HepG2 (cell line): Measurements from ENCODE around the gene CCDC57. TPM values are rescaled to one million over a fixed set of nuclear protein-coding genes. Genes with fewer than 3 reads are reported as not detected.

Experiments
- HNRNPL ChIP-seq: fragments of 200-400 bp; formaldehyde crosslinking; IDR thresholded peaks from 2 replicates; pipeline ENCODE4 v1.6.1; 2017; ENCODE audit warnings: mild to moderate bottlenecking, low read depth, low read length
- PRPF4 ChIP-seq: fragments of 200-400 bp; formaldehyde crosslinking; IDR thresholded peaks from 2 replicates; pipeline ENCODE4 v1.6.1; 2016; ENCODE audit warnings: low read length, low read depth; ENCODE audit not compliant: poor library complexity, severe bottlenecking
- RFXANK ChIP-seq: IDR thresholded peaks from 2 replicates; pipeline ENCODE4 v1.6.1; 2016
- SAP130 ChIP-seq: IDR thresholded peaks from 2 replicates; pipeline ENCODE4 v1.6.1; 2016; ENCODE audit warnings: low read depth
- SRSF1 ChIP-seq: fragments of 200-400 bp; formaldehyde crosslinking; optimal IDR thresholded peaks from 2 replicates; pipeline ENCODE3; 2017; ENCODE audit warnings: mild to moderate bottlenecking, low read depth, low read length, moderate library complexity
- ZC3H13 ChIP-seq: sonication (generic); formaldehyde crosslinking; IDR thresholded peaks from 2 replicates; pipeline ENCODE4 v1.8.1; 2023; ENCODE audit warnings: mild to moderate bottlenecking, missing genetic modification reagents, moderate library complexity
- ZNF326 ChIP-seq: sonication (generic); formaldehyde crosslinking; IDR thresholded peaks from 2 replicates; pipeline ENCODE4 v1.4.0; 2020; ENCODE audit warnings: missing genetic modification reagents, borderline replicate concordance
- ZNF703 ChIP-seq: sonication (generic); formaldehyde crosslinking; IDR thresholded peaks from 2 replicates; pipeline ENCODE4 v1.5.1; 2020; ENCODE audit warnings: missing genetic modification reagents, mild to moderate bottlenecking, moderate library complexity, borderline replicate concordance
- polyA plus RNA-seq, 8 experiments: library from polyadenylated mRNA; depleted of rRNA in 3 of 8; stranded (reverse) in 7 of 8; unstranded in 1 of 8; fragments of >200 nt; fragmentation: Illumina TruSeq in 4 of 8; extraction: Trizol in 4 of 8; gene quantifications; 2 replicates each; pipeline versions ENCODE4 v1.2.1 to v1.2.3, GENCODE V29; 2011 to 2016; ENCODE audit warnings: low read depth in 4 of 8, missing spikeins in 1 of 8, mixed read lengths in 1 of 8; ENCODE audit not compliant: insufficient read depth in 1 of 8
- total RNA-seq, 5 experiments: library from RNA; depleted of rRNA; stranded (reverse); fragments of >200 nt; fragmentation: Illumina TruSeq; extraction: Trizol; gene quantifications; 2 replicates each; pipeline ENCODE4 v1.2.3, GENCODE V29; 2016; ENCODE audit warnings: low read depth in 1 of 5
- TF ChIP-seq, protein P1 (sequence below), 2 experiments: sonication (generic) in 1 of 2; formaldehyde crosslinking in 1 of 2; IDR thresholded peaks; 2 replicates each; pipeline versions ENCODE4 v1.6.1 to v1.9.0; 2014 to 2022; ENCODE audit warnings: antibody characterized with exemption in 1 of 2, borderline replicate concordance in 1 of 2, inconsistent platforms in 1 of 2, low read depth in 1 of 2, missing genetic modification reagents in 1 of 2
- TF ChIP-seq, protein P2 (sequence below): sonication (generic); formaldehyde crosslinking; conservative IDR thresholded peaks from 2 replicates; pipeline ENCODE4 v1.4.0; 2020; ENCODE audit warnings: mild to moderate bottlenecking, missing genetic modification reagents, moderate library complexity
- TF ChIP-seq, protein P3 (sequence below): sonication (generic); formaldehyde crosslinking; IDR thresholded peaks from 2 replicates; pipeline ENCODE4 v1.4.0; 2020; ENCODE audit warnings: mild to moderate bottlenecking, missing genetic modification reagents, borderline replicate concordance

The CCDC57 gene
- total and polyA plus RNA-seq, 2 of the 13 experiments (the other 11 are each of a cell fraction or from before 2014, with no cell fraction given), result 59.3 to 59.9 TPM

DNA sequence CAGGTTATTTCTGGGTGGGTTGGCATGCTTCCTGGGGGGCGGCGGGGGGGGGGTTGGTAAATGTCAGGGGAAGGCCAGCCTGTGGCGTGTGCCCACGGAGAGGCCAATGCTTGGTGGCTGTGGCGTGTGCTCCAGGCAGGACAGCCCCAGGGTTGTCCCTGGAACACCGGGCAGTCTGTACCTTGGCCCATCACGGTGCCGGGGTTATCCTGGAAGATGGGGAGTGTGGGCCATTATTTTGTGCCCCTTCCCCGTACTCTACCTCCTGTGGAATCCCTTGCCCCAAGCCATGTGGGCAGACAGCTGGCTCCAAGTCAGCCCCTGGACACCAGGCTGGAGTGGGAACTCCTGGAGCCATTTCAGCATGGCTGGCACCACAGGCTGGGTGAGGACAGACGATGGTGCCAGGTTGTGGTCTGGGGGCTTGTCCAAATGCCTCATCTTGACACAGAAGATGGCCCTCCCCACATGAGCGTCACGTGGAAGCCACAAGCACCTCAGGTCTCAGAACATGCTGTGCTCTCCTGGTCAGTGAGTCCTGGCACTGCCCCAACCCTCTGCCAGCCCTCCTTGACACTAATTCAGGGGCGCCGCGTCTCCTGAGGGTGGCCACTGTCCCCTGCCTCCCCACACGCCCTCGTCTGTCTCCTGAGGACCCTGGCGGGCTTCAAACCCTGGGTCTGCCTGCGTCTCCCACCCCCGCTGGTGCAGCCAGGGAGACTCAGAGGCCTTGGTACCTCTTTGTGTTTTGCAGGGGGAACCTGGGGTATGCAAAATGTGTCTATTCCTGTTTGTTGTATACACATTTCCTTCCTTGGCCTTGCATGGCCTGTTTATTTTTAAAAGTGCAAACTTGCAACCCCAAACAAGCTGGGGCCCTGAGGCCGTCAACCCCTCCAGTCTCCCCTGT, 20.5 kb upstream of the CCDC57 start (continued):
- TF ChIP-seq, protein P1, sequence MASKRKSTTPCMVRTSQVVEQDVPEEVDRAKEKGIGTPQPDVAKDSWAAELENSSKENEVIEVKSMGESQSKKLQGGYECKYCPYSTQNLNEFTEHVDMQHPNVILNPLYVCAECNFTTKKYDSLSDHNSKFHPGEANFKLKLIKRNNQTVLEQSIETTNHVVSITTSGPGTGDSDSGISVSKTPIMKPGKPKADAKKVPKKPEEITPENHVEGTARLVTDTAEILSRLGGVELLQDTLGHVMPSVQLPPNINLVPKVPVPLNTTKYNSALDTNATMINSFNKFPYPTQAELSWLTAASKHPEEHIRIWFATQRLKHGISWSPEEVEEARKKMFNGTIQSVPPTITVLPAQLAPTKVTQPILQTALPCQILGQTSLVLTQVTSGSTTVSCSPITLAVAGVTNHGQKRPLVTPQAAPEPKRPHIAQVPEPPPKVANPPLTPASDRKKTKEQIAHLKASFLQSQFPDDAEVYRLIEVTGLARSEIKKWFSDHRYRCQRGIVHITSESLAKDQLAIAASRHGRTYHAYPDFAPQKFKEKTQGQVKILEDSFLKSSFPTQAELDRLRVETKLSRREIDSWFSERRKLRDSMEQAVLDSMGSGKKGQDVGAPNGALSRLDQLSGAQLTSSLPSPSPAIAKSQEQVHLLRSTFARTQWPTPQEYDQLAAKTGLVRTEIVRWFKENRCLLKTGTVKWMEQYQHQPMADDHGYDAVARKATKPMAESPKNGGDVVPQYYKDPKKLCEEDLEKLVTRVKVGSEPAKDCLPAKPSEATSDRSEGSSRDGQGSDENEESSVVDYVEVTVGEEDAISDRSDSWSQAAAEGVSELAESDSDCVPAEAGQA (IDR thresholded peaks at IDR 0.05; ENCODE audit: low read depth), result 0 out of 2 replicates have a peak, but pooled peaks have one; percentile 22
- TF ChIP-seq, protein P1 (CRISPR knock-in tag; IDR thresholded peaks at IDR 0.05; ENCODE audit: borderline replicate concordance), result no peak
- TF ChIP-seq ZC3H13, result peak; percentile 58; the same call in 1 of the 2 replicates
- TF ChIP-seq ZNF703 (CRISPR knock-in tag), result no peak
- TF ChIP-seq SRSF1, result peak; percentile 38
- TF ChIP-seq RFXANK (CRISPR knock-in tag), result no peak
- TF ChIP-seq, protein P2, sequence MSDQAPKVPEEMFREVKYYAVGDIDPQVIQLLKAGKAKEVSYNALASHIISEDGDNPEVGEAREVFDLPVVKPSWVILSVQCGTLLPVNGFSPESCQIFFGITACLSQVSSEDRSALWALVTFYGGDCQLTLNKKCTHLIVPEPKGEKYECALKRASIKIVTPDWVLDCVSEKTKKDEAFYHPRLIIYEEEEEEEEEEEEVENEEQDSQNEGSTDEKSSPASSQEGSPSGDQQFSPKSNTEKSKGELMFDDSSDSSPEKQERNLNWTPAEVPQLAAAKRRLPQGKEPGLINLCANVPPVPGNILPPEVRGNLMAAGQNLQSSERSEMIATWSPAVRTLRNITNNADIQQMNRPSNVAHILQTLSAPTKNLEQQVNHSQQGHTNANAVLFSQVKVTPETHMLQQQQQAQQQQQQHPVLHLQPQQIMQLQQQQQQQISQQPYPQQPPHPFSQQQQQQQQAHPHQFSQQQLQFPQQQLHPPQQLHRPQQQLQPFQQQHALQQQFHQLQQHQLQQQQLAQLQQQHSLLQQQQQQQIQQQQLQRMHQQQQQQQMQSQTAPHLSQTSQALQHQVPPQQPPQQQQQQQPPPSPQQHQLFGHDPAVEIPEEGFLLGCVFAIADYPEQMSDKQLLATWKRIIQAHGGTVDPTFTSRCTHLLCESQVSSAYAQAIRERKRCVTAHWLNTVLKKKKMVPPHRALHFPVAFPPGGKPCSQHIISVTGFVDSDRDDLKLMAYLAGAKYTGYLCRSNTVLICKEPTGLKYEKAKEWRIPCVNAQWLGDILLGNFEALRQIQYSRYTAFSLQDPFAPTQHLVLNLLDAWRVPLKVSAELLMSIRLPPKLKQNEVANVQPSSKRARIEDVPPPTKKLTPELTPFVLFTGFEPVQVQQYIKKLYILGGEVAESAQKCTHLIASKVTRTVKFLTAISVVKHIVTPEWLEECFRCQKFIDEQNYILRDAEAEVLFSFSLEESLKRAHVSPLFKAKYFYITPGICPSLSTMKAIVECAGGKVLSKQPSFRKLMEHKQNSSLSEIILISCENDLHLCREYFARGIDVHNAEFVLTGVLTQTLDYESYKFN, result no peak
- TF ChIP-seq ZNF326 (CRISPR knock-in tag), result peak; percentile 90; the same call in 1 of the 2 replicates
- TF ChIP-seq SAP130 (CRISPR knock-in tag), result no peak
- peak; percentile 4 for TF ChIP-seq PRPF4
- TF ChIP-seq HNRNPL, result peak; percentile 93
- TF ChIP-seq, protein P3, sequence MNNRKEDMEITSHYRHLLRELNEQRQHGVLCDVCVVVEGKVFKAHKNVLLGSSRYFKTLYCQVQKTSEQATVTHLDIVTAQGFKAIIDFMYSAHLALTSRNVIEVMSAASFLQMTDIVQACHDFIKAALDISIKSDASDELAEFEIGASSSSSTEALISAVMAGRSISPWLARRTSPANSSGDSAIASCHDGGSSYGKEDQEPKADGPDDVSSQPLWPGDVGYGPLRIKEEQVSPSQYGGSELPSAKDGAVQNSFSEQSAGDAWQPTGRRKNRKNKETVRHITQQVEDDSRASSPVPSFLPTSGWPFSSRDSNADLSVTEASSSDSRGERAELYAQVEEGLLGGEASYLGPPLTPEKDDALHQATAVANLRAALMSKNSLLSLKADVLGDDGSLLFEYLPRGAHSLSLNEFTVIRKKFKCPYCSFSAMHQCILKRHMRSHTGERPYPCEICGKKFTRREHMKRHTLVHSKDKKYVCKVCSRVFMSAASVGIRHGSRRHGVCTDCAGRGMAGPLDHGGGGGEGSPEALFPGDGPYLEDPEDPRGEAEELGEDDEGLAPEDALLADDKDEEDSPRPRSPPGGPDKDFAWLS (CRISPR knock-in tag), result no peak
